GM18858 (cell line): ENCODE measurements around the gene B4GALT2.

Experiments used
- ATAC-seq: cut with Tn5 transposase; IDR thresholded peaks from one replicate; pipeline ENCODE4 v1.9.1; 2021; ENCODE audit not compliant: unreplicated experiment

B4GALT2 gene

GRCh38 chr1:43978551-43979260 lies at the start of gene B4GALT2:
TSS of gene B4GALT2 (plus strand) at chr1:43979210. CDS start at chr1:43981161, 1,951 bp downstream.
- no peak for ATAC-seq

GRCh38 chr1:43930168-43930948 lies 48.7 kb upstream of the B4GALT2 start:
- ATAC-seq = no peak

GRCh38 chr1:43930949-43931275 lies 48.1 kb upstream of the B4GALT2 start:
- ATAC-seq = no peak

GRCh38 chr1:43931711-43932660 lies 47.0 kb upstream of the B4GALT2 start:
- ATAC-seq = no peak

- no peak for ATAC-seq
Measured at GRCh38 chr1:43932786-43933385, 46.1 kb upstream of the B4GALT2 start.

GRCh38 chr1:43933386-43934100 lies 45.5 kb upstream of the B4GALT2 start, which contains the start of gene ARTN:
TSS of gene ARTN (plus strand) at chr1:43933801. CDS start at chr1:43935657, 1,856 bp downstream.
- no peak for ATAC-seq

- no peak for ATAC-seq
Measured at GRCh38 chr1:43934101-43934985, 44.7 kb upstream of the B4GALT2 start.

- ATAC-seq = no peak
Measured at GRCh38 chr1:43934986-43935324, 44.1 kb upstream of the B4GALT2 start.

GRCh38 chr1:43935711-43936427 lies 43.1 kb upstream of the B4GALT2 start:
- ATAC-seq = no peak

GRCh38 chr1:43936431-43937151 lies 42.4 kb upstream of the B4GALT2 start:
- ATAC-seq = no peak

GRCh38 chr1:43937179-43937865 lies 41.7 kb upstream of the B4GALT2 start:
- ATAC-seq = no peak

- ATAC-seq = no peak
Measured at GRCh38 chr1:43938383-43938782, 40.6 kb upstream of the B4GALT2 start.

- no peak for ATAC-seq
Measured at GRCh38 chr1:43938892-43939587, 40.0 kb upstream of the B4GALT2 start.

- no peak for ATAC-seq
Measured at GRCh38 chr1:43942411-43942810, 36.6 kb upstream of the B4GALT2 start.

- no peak for ATAC-seq
Measured at GRCh38 chr1:43944860-43945259, 34.1 kb upstream of the B4GALT2 start.

- no peak for ATAC-seq
Measured at GRCh38 chr1:43945674-43946235, 33.3 kb upstream of the B4GALT2 start.
